Stimulated activated CD4-positive, alpha-beta T cell treated with anti-CD3 and anti-CD28 coated beads, Interleukin-12 subunit alpha, Interleukin-12 subunit beta, amount 100 ng/mL, for 48 hours (primary cell): ENCODE data around the gene CYSLTR1.
"Not testable (repeated sequence)": the region's sequence is repeated elsewhere in the genome, so short reads cannot be mapped to it uniquely, and the experiment has no call there.

Experiments used
- DNase-seq, 3 donors: peaks; one replicate each; pipeline ENCODE4 v3.0.0-alpha.2; 2020; ENCODE audit warnings: low read depth in 2 of 3, low spot score in 1 of 3

Gene CYSLTR1, protein sequence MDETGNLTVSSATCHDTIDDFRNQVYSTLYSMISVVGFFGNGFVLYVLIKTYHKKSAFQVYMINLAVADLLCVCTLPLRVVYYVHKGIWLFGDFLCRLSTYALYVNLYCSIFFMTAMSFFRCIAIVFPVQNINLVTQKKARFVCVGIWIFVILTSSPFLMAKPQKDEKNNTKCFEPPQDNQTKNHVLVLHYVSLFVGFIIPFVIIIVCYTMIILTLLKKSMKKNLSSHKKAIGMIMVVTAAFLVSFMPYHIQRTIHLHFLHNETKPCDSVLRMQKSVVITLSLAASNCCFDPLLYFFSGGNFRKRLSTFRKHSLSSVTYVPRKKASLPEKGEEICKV

DNA sequence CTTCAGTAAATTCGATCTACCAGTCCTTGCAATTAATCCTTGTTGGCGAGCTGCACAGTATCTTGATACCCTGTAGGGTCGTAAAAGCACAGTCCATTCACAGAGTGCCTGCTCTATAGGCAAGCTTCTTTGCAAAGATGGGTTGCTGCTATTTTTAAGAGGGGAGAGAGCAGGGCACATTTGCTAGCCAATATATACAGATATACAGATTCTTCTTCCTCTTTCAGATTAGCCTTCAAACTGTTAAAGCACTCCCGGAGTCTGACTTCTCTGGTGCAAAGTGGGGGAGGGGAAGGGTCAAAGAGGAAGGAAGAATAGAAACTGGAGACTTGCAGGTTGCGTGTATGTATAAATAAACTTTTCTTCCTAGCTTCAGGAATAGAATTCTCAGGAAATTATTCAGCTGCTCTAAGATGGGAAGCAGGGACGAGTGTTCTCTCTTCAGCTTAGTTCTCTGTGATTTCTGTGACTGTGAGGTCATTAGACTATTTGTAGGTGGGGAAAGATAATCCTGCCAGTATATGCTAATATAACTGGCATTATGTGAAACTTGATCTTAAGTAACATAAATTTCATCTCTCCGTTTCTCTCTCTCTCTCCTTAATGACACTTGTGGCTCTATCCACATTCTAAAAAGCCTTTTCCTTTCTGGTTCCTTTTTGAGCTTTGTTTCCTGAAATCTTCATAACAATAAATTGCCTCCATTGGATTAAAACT, at the start of gene CYSLTR1:
CYSLTR1 (minus strand) TSS at position 242 of the 717 bp plus-strand sequence. CDS start 53,865 bp downstream, outside the sequence.
- DNase-seq: no peak

DNA sequence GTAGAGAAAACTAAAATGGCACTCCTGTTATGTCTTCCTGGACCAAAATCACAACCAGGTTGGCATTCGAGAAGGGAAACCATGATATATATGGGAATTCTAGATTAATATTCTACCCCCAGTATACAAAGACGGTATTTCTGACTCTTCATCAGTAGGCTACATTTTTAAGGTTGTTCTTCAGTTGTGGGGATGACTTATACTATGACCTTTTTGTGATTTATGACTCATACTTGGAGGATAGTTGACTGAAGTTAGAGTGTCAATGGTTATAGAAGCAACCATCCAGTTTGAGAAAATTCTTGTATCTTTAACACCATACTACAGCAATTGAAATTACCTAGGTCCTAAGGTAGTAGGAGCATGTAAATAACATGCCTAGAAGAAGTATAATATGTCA, 49.8 kb upstream of the CYSLTR1 start:
- DNase-seq: no peak

DNA sequence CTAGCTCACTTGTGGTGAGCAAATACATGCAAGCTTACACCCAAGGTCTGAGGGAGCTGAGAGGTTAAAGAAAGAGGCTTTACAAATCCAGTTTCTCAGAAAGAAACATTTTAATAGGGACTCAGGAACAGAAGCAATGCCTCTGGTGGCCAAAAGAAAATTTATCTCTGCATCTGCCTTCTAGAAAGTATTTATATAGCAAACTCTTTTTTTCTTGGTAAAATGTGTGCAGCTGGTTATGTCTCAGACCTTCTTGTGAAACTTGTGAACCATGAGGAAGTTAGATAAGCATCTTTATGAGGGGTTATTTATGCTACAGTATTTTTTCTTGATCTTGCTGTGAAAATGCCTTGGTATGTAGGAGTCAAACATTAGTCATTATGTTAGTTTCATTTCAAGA, 48.5 kb upstream of the CYSLTR1 start:
- no peak for DNase-seq

DNA sequence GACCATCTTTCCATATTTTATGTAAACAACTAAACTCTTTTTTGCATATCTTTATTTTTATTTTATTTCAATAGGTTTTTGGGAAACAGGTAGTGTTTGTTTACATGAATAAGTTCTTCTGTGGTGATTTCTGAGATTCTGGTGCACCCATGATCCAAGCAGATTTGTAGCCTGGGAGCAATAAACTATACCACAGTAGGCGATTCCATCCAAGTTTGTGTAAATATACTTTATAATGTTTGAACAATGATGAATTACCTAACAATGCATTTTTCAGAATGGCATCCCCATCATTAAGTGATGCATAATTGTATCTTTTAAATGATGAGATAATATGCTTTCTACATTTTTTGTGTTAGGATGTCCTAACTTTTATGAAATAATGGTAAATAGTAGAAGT, 39.2 kb upstream of the CYSLTR1 start:
- no peak for DNase-seq

DNA sequence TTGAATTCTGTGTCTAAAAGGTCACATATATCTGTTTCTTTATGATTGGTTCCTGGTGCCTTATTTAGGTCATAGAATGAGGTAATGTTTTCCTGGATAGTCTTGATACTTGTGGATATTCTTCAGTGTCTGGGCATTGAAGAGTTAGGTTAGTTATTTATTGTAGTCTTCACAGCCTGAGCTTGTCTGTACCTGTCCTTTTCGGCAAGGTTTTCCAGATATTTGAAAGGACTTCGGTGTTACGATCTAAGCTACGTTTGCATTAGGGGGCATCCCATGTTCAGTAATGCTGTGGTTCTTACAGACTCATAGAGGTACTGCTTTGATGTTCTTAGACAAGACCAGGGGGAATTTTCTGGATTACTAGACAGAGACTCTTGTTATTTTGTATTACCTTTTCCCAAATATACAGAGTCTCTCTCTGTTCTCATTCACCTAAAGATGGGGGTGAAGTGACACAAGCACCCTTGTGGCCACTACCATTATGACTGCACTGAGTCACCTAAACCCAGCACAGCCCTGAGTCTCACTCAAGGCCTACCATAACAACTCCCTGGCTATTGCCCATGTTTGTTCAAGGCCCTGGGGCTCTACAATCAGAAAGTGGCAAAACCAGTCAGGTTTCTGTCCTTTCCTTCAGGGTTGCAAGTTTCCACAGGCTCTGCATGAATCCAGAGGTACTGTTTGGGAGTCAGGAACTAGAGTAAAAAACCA, 30.1 kb upstream of the CYSLTR1 start:
- DNase-seq: no peak

DNA sequence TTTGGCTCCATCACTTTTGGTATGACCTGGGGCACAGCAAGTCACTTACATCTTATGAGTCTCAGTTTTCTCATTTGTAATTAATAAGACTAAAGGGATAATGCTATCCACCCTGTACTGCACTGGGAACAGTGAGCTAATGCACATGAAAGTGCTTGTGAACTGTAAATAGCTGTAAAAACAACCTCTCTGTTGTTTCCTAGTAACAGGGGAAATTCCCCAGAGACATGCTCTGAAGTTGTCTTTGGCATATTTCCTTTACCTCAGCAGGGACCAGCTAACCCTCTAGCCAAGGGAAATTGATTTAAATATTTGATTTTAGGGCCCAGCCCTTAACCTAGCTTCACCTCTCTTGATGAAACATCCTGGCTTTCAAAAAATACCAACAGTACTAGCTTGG, 6.1 kb upstream of the CYSLTR1 start:
- no peak for DNase-seq

DNA sequence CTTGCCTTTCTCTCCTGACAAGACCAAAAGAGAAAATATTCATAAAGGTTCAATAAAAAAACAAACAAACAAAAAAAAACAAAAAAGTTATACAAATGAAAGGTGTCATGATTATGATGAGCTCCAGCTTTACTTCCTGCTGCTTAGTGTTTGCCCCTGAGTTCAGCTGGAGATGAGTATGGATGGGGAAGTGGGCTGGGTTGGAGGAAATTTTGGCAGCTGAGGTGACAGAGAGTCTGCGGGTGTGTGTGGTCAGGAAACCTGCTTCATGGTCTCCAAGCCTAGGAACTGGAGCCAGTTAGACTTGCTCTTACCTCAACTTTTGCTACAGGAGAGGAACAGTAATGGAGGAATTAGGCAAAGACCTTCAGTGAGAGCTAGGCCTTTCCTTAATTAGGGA, 4.3 kb upstream of the CYSLTR1 start:
- no peak for DNase-seq

DNA sequence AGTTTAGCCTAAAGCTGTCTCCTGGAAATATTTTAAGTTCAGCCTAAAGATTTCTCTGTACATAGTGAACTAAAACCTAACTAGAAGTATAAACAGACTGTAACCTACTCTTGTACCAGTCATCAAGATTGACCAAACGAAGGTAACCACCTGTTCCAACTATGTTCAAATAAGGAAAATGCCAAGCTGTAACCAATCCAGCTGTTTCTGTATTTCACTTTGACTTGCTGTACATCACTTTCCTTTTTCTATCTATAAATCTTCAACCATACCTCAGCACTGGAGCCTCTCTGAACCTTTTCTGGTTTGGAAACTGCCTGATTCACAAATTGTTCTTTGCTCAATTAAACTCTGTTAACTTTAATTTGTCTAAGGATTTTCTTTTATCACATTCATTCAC, 3.1 kb upstream of the CYSLTR1 start:
- no peak for DNase-seq

DNA sequence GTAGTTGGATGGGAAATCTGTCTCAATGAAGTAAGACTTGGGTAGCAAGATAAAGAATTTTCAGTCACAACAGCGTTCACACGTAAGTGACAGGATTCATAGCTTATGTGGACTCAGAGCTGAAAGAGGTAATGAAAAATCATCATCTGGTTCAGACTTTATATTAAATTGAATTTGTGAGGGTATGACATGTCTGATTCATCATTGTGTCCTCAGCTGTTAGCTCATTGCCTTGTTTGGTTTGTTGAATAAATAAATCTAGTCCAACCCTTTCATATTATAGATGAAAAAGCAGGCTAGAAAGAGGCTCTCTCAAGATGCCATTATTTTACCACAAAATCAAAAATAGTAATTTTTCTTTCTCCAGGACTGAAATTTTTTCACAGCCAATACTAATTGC, 2.7 kb upstream of the CYSLTR1 start:
- DNase-seq: no peak

DNA sequence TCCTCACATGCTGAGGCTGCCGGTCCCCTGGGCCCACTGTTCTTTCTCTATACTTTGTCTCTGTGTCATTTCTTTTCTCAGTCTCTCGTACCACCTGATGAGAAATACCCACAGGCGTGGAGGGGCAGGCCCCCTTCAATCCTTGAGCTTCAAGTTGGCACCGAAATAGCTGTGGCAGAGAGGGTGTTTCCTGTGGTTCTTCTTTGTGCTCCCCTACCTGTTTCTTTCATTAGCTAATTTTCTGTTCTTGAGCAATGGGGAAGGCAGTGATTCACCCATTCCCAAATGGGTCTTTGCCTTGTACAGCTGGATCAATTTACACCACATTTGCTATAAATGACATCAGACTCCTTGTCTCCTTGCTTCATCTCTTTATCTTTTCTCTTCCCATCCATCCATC, 2.1 kb upstream of the CYSLTR1 start:
- no peak for DNase-seq

DNA sequence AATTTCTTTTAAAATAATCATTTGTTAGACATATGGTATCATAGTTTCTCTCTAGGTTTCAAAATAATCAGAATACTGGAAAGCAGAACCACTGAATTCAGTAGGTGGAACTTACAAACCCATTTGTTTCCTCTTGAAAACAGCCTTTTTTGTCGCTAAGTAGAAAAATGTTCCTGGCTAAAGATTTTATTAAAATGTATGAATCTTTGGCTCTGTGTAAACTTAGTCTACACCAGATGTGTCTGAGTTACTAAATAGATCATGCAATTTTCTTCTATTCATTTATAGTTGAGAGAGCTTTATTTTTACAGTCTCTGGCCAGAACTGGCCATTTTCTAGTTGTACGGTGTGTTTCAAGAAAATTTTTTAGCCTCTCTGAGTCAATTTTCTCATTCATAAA, 1.0 kb downstream of the CYSLTR1 start:
- DNase-seq: no peak

DNA sequence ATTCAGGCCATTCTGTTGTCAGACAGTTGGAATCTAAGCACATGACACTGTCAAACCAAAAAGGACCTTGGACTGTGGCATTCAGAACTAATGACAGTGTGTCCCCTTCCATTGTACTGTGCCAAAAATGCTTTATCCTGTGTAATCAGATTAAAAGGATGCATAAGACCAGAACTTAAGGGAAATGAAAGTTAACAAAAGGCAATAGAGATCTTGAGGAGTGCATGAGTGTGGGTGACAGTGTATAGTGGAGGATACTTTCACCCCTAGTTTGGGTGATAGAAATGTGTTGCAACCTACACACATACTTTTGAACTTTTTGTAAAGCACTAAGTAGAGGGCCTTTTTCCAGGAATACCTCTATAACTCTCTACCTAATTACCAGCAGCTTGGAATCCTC, 4.5 kb downstream of the CYSLTR1 start:
- no peak for DNase-seq

DNA sequence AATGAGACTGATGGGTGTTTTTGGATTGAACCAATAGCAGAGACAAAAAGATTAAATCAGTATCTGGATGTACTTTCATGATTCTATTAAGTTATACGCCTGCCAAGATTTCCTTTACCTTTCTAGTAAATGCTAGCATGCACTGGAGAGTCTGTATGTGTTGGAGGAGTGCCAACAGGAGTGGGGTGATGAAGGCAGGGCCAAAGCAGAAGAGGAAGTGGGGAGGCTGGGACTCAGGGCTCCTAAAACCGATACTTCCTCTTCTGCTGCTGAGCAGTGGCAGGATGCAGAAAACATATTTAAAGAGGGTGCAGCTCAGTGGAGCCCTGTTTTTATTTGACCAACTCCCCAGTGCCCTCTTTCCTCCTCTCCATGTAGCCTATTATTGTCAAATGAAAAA, 5.6 kb downstream of the CYSLTR1 start:
- DNase-seq: peak in 2 of 3 donors; percentile 4 to 22

DNA sequence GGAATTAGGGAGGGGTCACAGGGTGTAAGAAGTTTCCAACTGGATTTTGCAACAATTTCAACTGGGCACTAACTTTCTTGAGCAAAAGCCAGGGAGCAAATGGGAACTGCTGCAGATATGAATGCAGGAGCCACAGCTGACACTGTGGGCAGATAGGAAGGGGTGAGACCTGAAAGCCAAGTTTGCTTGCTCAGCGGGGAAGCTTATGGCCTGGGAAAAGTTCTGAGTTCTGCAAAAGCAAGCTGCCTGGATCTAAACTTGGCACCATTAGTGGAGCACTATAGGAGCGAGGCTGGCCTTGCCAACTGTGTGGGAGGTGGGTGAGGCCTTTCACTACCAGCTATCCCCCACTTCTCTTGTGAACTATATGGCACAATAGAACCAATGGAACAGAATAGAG, 11.1 kb downstream of the CYSLTR1 start:
- no peak for DNase-seq

DNA sequence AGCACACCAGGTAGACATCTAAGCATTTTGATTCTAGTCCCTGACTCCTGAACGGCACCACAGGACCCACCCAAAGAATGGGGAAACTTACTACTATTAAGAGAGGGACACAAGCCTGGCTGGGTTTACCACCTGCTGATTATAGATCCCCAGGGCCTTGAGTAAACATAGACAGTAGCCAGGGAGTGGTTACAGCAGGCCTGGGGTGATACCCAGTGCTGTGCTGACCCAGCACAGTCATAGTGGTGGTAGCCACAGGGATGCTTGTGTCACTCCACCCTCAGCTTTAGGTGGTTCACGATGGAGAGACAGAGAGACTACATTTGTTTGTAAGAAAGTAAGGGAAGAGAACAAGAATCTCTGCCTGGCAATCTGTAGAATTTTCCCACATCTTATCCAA, 11.7 kb downstream of the CYSLTR1 start:
- no peak for DNase-seq

DNA sequence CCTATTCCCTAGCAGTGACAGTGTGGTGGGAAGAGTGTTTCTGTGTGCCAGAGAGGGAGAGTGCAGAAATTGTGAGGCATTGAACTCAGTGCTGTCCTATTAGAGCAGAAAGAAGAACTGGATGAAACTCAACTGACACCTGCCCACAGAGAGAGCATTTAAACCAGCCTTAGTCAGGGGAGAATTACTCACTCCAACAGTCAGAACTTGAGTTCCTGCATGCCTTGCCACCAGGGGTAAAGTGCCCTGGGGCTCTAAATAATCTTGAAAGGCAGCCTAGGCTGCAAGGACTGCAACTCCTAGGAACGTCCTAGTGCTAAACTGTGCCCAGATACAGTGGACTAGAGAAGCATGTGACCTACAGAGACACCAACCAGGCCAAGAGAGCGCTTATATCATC, 12.8 kb downstream of the CYSLTR1 start:
- peak in 1 of 3 donors; percentile 5 for DNase-seq

DNA sequence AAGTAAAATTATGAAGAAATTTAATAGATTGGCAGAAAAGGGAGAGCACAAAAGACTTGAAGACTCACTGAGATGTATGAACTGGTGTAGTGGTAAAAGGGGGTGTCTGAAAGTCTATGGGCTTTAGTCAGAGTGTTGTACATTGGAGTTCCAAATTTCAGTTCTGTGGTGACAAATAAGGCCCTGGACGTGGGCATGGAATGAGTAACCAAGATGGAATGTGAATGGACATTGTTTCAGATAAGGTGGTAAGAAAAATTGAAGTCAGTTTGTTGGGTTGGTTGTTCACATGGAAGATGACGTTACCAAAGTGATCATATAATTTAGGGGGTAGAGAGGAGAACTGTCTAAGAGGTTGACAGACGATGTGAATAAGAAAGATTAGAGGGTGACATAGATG, 13.9 kb downstream of the CYSLTR1 start:
- no peak for DNase-seq

DNA sequence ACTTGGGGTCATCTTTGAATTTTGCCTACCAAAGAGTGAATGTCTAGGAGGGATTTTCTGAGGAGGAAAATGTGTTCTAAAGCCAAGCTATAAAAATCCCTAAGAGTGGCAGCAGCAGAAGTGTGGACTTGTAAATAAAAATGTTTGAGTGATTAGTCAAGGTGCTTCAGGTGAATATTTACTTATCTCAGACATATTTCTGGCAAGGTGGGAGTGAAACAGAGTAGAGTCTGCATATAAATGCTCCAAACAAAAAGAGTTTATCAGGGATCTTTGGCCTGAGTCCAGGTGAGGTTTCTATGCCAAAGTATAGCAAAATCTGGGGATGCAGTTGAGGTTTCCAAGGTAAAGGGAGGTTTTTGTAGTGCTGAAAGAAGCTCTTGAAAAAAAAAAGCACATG, 19.7 kb downstream of the CYSLTR1 start:
- no peak for DNase-seq

DNA sequence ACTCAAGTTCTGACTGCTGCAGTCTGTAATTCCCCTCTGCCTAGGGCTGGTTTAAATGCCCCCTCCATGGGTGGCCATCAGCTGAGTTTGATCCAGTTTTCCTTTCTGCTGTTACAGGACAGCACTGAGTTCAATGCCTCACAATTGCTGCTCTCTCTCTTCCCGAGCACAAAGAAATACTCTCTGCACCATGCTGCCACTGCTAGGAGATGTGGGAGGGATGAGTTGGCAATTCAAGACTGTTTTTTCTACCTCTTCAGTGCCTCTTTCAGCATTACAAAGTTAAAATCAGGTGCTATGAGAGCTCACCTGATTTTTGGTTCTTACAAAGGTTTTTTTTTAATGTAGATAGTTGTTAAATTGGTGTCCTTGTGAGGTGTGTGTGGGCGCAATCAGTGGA, 24.3 kb downstream of the CYSLTR1 start:
- no peak for DNase-seq

DNA sequence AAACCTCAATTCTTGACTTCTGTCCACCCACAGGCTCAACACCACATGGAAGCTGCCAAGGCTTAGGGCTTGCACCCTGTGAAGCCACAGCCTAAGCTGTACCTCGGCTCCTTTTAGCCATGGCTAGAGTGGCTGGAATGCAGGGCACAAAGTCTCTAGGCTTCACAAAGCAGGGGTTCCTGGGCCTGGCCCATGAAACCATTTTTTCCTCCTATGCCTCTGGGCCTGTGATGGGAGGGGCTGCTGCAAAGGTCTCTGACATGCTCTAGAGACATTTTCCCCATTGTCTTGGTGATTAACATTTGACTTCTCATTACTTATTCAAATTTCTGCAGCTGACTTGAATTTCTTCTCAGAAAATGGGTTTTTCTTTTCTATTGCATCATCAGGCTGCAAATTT, 26.5 kb downstream of the CYSLTR1 start:
- DNase-seq: not testable (repeated sequence)

DNA sequence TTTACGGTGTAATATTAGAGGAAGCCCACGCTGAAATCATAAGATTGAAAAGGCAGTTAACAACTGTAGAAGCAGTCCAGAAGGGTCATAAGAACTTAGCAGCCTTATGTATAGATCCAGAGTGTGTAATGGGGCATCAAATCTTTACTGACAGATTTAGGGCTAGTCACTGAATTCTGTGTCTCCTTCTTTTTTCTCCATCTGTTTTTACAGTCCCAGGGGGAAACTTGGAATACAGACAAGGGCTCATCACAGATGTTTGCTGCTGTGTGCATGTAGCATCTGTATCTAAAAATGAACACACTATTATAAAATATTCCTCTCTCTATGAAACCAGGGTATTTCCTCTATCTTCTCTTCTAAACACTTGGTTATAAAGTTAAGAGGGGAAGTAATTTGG, 43.9 kb downstream of the CYSLTR1 start:
- no peak for DNase-seq

DNA sequence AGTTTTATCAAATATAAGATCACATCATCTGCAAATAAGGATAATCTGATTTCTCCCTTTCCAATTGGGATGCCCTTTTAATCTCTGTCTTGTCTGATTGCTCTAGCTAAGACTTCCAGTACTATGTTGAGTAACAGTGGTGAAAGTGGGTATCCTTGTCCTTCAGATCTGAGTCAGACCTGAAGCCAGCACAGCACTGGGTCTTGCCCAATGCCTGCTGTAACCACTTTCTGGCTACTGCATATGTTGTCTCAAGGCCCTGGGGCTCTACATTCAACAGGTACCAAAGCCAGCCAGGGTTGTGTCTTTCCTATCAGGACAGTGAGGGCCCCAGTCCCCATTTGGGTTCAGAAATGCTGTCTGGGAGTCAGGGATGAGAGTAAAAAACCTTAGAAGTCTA, 90.3 kb downstream of the CYSLTR1 start:
- DNase-seq: no peak
